B cell (primary cell): ENCODE measurements around the gene VOPP1. TPM values are rescaled to one million over a fixed set of nuclear protein-coding genes. Genes with fewer than 3 reads are reported as not detected.

Experiments
- ATAC-seq: fragments of 200-7000 bp; cut with Tn5 transposase; one replicate; pipeline ENCODE4 v1.10.0; 2021; ENCODE audit warnings: low read depth, mild to moderate bottlenecking, moderate number of reproducible peaks, moderate library complexity
- CTCF ChIA-PET: fragments of 350-600 bp; sonication (Branson Sonifier 250); formaldehyde crosslinking; loops from one replicate; lab custom pipeline; 2021; ENCODE audit warnings: antibody characterized with exemption, inconsistent platforms; lab: Charles Lee
- POLR2A ChIA-PET: fragments of 350-600 bp; sonication (Branson Sonifier 250); formaldehyde crosslinking; loops from one replicate; lab custom pipeline; 2021; ENCODE audit warnings: antibody characterized with exemption; lab: Charles Lee
- DNase-seq: peaks from one replicate; pipeline ENCODE4 v3.0.0; 2013
- H2AFZ ChIP-seq: 2 replicates; pipeline ENCODE4 v1.6.1; 2012; ENCODE audit warnings: mild to moderate bottlenecking, low read depth, low read length; ENCODE audit not compliant: insufficient read depth, poor library complexity, severe bottlenecking
- H3K27ac ChIP-seq, 2 donors: 1 replicate in 1 of 2; 2 replicates in 1 of 2; pipeline ENCODE4 v1.5.1; 2012 to 2013; ENCODE audit warnings: low read length in 2 of 2, mild to moderate bottlenecking in 2 of 2, moderate library complexity in 1 of 2
- H3K27me3 ChIP-seq, 4 experiments: fragments of 200-600 bp in 1 of 4; sonication (generic) in 1 of 4; replicated peaks in 1 of 4; 1 replicate in 2 of 4; 2 replicates in 2 of 4; pipeline versions ENCODE4 v1.6.1 to v1.7.0; 2013 to 2016; ENCODE audit warnings: low read length in 3 of 4, mild to moderate bottlenecking in 2 of 4, mixed read lengths in 1 of 4, moderate library complexity in 1 of 4; ENCODE audit not compliant: insufficient read depth in 4 of 4, control insufficient read depth in 3 of 4; ENCODE audit errors: control extremely low read depth in 1 of 4
- H3K36me3 ChIP-seq, 2 experiments: replicated peaks in 1 of 2; 1 replicate in 1 of 2; 2 replicates in 1 of 2; pipeline versions ENCODE4 v1.6.1 to v1.7.1; 2013; ENCODE audit warnings: low read length in 1 of 2; ENCODE audit not compliant: insufficient read depth in 2 of 2, control insufficient read depth in 1 of 2; ENCODE audit errors: control extremely low read depth in 1 of 2, extremely low read depth in 1 of 2
- H3K4me1 ChIP-seq, 2 donors: fragments of 200-600 bp in 1 of 2; sonication (generic) in 1 of 2; 1 replicate in 1 of 2; 2 replicates in 1 of 2; pipeline versions ENCODE4 v1.5.1 to v1.6.1; 2013 to 2017; ENCODE audit warnings: low read length in 2 of 2; ENCODE audit not compliant: control insufficient read depth in 2 of 2, insufficient read depth in 2 of 2
- H3K4me2 ChIP-seq: replicated peaks from 2 replicates; pipeline ENCODE3; 2012; ENCODE audit warnings: mild to moderate bottlenecking, low read depth, low read length; ENCODE audit not compliant: poor library complexity, severe bottlenecking
- H3K4me3 ChIP-seq, 5 experiments: fragments of 200-600 bp in 1 of 5; sonication (generic) in 1 of 5; 1 replicate in 3 of 5; 2 replicates in 2 of 5; pipeline versions ENCODE4 v1.5.1 to v1.7.0; 2011 to 2016; ENCODE audit warnings: low read length in 4 of 5, mild to moderate bottlenecking in 4 of 5, low read depth in 2 of 5, control low read depth in 1 of 5, moderate library complexity in 1 of 5; ENCODE audit not compliant: insufficient read depth in 1 of 5; ENCODE audit errors: control extremely low read depth in 1 of 5, extremely low read depth in 1 of 5
- H3K79me2 ChIP-seq: fragments of 200-600 bp; sonication (generic); one replicate; pipeline ENCODE4 v1.6.0; 2016; ENCODE audit warnings: low read length; ENCODE audit not compliant: control insufficient read depth, insufficient read depth
- H3K9ac ChIP-seq: fragments of 200-600 bp; sonication (generic); 2 replicates; pipeline ENCODE4 v1.6.1; 2017; ENCODE audit warnings: mild to moderate bottlenecking, low read length, moderate library complexity
- H3K9me3 ChIP-seq, 3 donors: one replicate each; pipeline versions ENCODE4 v1.6.1 to v1.7.1; 2013; ENCODE audit warnings: low read length in 2 of 3; ENCODE audit not compliant: control insufficient read depth in 2 of 3, insufficient read depth in 1 of 3; ENCODE audit errors: control extremely low read depth in 1 of 3
- H4K20me1 ChIP-seq: 2 replicates; pipeline ENCODE4 v1.6.0; 2012; ENCODE audit warnings: mild to moderate bottlenecking, low read length; ENCODE audit not compliant: insufficient read depth, control insufficient read depth, poor library complexity, severe bottlenecking
- H3K27ac Mint-ChIP-seq: one replicate; pipeline ENCODE4 v1.8.0; 2021; ENCODE audit warnings: mixed read lengths
- H3K27me3 Mint-ChIP-seq: one replicate; pipeline ENCODE4 v1.8.0; 2021; ENCODE audit warnings: mixed read lengths
- H3K4me1 Mint-ChIP-seq: one replicate; pipeline ENCODE4 v1.8.0; 2021; ENCODE audit warnings: mixed read lengths
- H3K4me3 Mint-ChIP-seq: one replicate; pipeline ENCODE4 v1.8.0; 2021; ENCODE audit warnings: mixed read lengths
- H3K9me3 Mint-ChIP-seq: one replicate; pipeline ENCODE4 v1.8.0; 2022; ENCODE audit warnings: mixed read lengths; ENCODE audit not compliant: insufficient read depth
- CTCF ChIP-seq: fragments of 200-600 bp; IDR thresholded peaks from one replicate; pipeline ENCODE4 v1.8.0; 2022; ENCODE audit warnings: antibody characterized with exemption, mild to moderate bottlenecking
- EZH2 ChIP-seq: IDR thresholded peaks from 2 replicates; pipeline ENCODE4 v1.6.1; 2012; ENCODE audit warnings: borderline replicate concordance, low read depth, mild to moderate bottlenecking, moderate library complexity, low read length; ENCODE audit not compliant: insufficient read depth, poor library complexity, severe bottlenecking
- WGBS: methylation state at CpG from one replicate; pipeline ENCODE4 v1.1.5; 2013; ENCODE audit warnings: missing lambda C conversion rate; ENCODE audit not compliant: insufficient coverage; 5-methylcytosine and 5-hydroxymethylcytosine counted together
- intact Hi-C: fragments of 100-400 bp; cut with micrococcal nuclease; formaldehyde crosslinking; loops from one replicate; pipeline ENCODE4 v1.10.0; 2022
- polyA plus RNA-seq: library from polyadenylated mRNA; depleted of rRNA; stranded (reverse); fragments of >200 nt; gene quantifications from 2 replicates; pipeline ENCODE4 v1.2.3, GENCODE V29; 2012
- total RNA-seq, 2 donors: library from RNA; stranded (reverse); fragments of 120-200 nt in 1 of 2; gene quantifications; 1 replicate in 1 of 2; 2 replicates in 1 of 2; pipeline versions ENCODE4 v1.2.3 to v1.2.4, GENCODE V29; 2013 to 2022

VOPP1 gene
- total and polyA plus RNA-seq, 2 donors (not counting 1 experiment from before 2014, with no cell fraction given): 53.2 to 256 TPM

GRCh38 chr7:55481155-55481554 lies 91.1 kb downstream of the VOPP1 start:
- Histone ChIP-seq H3K27me3 (no peaks in the 10 kb centered on the region), H2AFZ (no peak overlapping the region), H3K9ac (no peak overlapping the region), H4K20me1 (peaks cover 51% of the 10 kb centered on the region), H3K27ac (no peak overlapping the region), H3K4me3 (no peak overlapping the region), H3K79me2 (peaks cover 40% of the 10 kb centered on the region), H3K36me3 (peaks cover 0 to 51% of the 10 kb centered on the region in 2 experiments), H3K4me2 (no peak overlapping the region), H3K9me3 (no peaks in the 10 kb centered on the region), H3K4me1 (peaks cover 0 to 8% of the 10 kb centered on the region in 2 donors)
- intact Hi-C loops: no loop called here
- Mint-ChIP-seq H3K4me3 (no peak overlapping the region), H3K27me3 (no peaks in the 10 kb centered on the region), H3K4me1 (peaks cover 24% of the 10 kb centered on the region), H3K9me3 (no peaks in the 10 kb centered on the region), H3K27ac (no peak overlapping the region)
- ChIA-PET CTCF (no interaction called here), POLR2A (no interaction called here)
- 100% methylated on average over 2 of the region's 2 CpGs for WGBS
- TF ChIP-seq EZH2: no peak
- TF ChIP-seq CTCF: no peak
- DNase-seq: no peak
- ATAC-seq: no peak

GRCh38 chr7:55478700-55479099 lies 93.6 kb downstream of the VOPP1 start:
- Histone ChIP-seq H3K4me2 (no peak overlapping the region), H3K9ac (no peak overlapping the region), H3K36me3 (peaks cover 0 to 61% of the 10 kb centered on the region in 2 experiments), H3K27me3 (no peaks in the 10 kb centered on the region), H3K79me2 (peaks cover 24% of the 10 kb centered on the region), H4K20me1 (peaks cover 46% of the 10 kb centered on the region), H2AFZ (no peak overlapping the region), H3K4me3 (no peak overlapping the region), H3K27ac (no peak overlapping the region), H3K4me1 (peaks cover 0 to 22% of the 10 kb centered on the region in 2 donors), H3K9me3 (no peaks in the 10 kb centered on the region)
- no peak for TF ChIP-seq CTCF
- no peak for TF ChIP-seq EZH2
- ATAC-seq (no peak), DNase-seq (no peak)
- H3K4me1 Mint-ChIP-seq: peaks cover 39% of the 10 kb centered on the region
- whole genome bisulfite sequencing: 100% methylated on average over 1 of the region's 6 CpGs
- CTCF ChIA-PET: interaction anchor here (0.8 to 1.6 kb wide), 2 partner anchors 10 to 22 kb away, joined by 3 read pairs; no protein-coding TSS in a partner anchor
- no peaks in the 10 kb centered on the region for H3K27me3 Mint-ChIP-seq
- H3K27ac Mint-ChIP-seq: no peak overlapping the region
- POLR2A ChIA-PET: no interaction called here
- intact Hi-C loops: no loop called here
- H3K4me3 Mint-ChIP-seq: no peak overlapping the region
- H3K9me3 Mint-ChIP-seq: no peaks in the 10 kb centered on the region
